Mesenchymal stem cell (in vitro differentiated cells and primary cell): ENCODE results near the gene EDRF1.

Experiments
- DNase-seq: peaks from one replicate; pipeline ENCODE4 v3.0.0-alpha.2; 2013
- H2AFZ ChIP-seq: one replicate; pipeline ENCODE4 v1.6.1; 2013; ENCODE audit warnings: low read depth, mild to moderate bottlenecking, control low read depth, inconsistent platforms, low read length, moderate library complexity
- H2AK5ac ChIP-seq: 2 replicates; pipeline ENCODE4 v1.6.1; 2013; ENCODE audit warnings: low read length, moderate library complexity, mild to moderate bottlenecking, inconsistent platforms; ENCODE audit not compliant: severe bottlenecking
- H2BK120ac ChIP-seq: one replicate; pipeline ENCODE4 v1.6.1; 2013; ENCODE audit warnings: low read depth, mild to moderate bottlenecking, inconsistent platforms, low read length, moderate library complexity
- H2BK12ac ChIP-seq, 2 experiments: one replicate each; pipeline ENCODE4 v1.6.1; 2013; ENCODE audit warnings: inconsistent platforms in 2 of 2, low read length in 2 of 2, mild to moderate bottlenecking in 2 of 2, moderate library complexity in 2 of 2, control low read depth in 1 of 2
- H2BK15ac ChIP-seq: one replicate; pipeline ENCODE4 v1.6.1; 2013; ENCODE audit warnings: mild to moderate bottlenecking, low read depth, inconsistent platforms; ENCODE audit not compliant: poor library complexity, severe bottlenecking
- H2BK5ac ChIP-seq: 2 replicates; pipeline ENCODE4 v1.6.1; 2013; ENCODE audit warnings: low read depth, mild to moderate bottlenecking, low read length, control low read depth, inconsistent platforms; ENCODE audit not compliant: poor library complexity, severe bottlenecking
- H3K14ac ChIP-seq, 2 experiments: one replicate each; pipeline ENCODE4 v1.6.1; 2013; ENCODE audit warnings: inconsistent platforms in 2 of 2, low read length in 2 of 2, control low read depth in 1 of 2, mild to moderate bottlenecking in 1 of 2, moderate library complexity in 1 of 2
- H3K18ac ChIP-seq, 2 experiments: one replicate each; pipeline ENCODE4 v1.6.1; 2013; ENCODE audit warnings: inconsistent platforms in 2 of 2, low read length in 2 of 2, control low read depth in 1 of 2, low read depth in 1 of 2, mild to moderate bottlenecking in 1 of 2
- H3K23ac ChIP-seq, 2 experiments: one replicate each; pipeline ENCODE4 v1.6.1; 2013; ENCODE audit warnings: inconsistent platforms in 2 of 2, low read length in 2 of 2, mild to moderate bottlenecking in 2 of 2, moderate library complexity in 2 of 2, control low read depth in 1 of 2
- H3K27ac ChIP-seq: 2 replicates; pipeline ENCODE4 v1.5.1; 2013; ENCODE audit warnings: mild to moderate bottlenecking, moderate library complexity, low read length, control low read depth, inconsistent platforms; ENCODE audit not compliant: poor library complexity, severe bottlenecking
- H3K27me3 ChIP-seq, 2 experiments: 2 replicates each; pipeline versions ENCODE4 v1.6.1 to v1.7.0; 2013; ENCODE audit warnings: low read length in 2 of 2, mild to moderate bottlenecking in 2 of 2, moderate library complexity in 2 of 2, control low read depth in 1 of 2, inconsistent platforms in 1 of 2; ENCODE audit not compliant: control insufficient read depth in 1 of 2, insufficient read depth in 1 of 2
- H3K36me3 ChIP-seq, 2 experiments: 2 replicates each; pipeline versions ENCODE4 v1.6.1 to v1.7.0; 2013; ENCODE audit warnings: low read length in 2 of 2, control low read depth in 1 of 2, inconsistent platforms in 1 of 2, low read depth in 1 of 2, mild to moderate bottlenecking in 1 of 2; ENCODE audit not compliant: insufficient read depth in 2 of 2, control insufficient read depth in 1 of 2
- H3K4ac ChIP-seq, 2 experiments: one replicate each; pipeline ENCODE4 v1.6.1; 2013; ENCODE audit warnings: inconsistent platforms in 2 of 2, low read length in 2 of 2, mild to moderate bottlenecking in 2 of 2, moderate library complexity in 2 of 2, control low read depth in 1 of 2, low read depth in 1 of 2
- H3K4me1 ChIP-seq: 2 replicates; pipeline ENCODE4 v1.6.1; 2013; ENCODE audit warnings: low read depth, low read length, control low read depth; ENCODE audit not compliant: control insufficient read depth, insufficient read depth
- H3K4me2 ChIP-seq: 2 replicates; pipeline ENCODE4 v1.6.1; 2013; ENCODE audit warnings: low read length, mild to moderate bottlenecking, inconsistent platforms; ENCODE audit not compliant: poor library complexity, severe bottlenecking
- H3K4me3 ChIP-seq, 2 experiments: 2 replicates each; pipeline versions ENCODE4 v1.5.1 to v1.7.0; 2013; ENCODE audit warnings: low read length in 2 of 2, mild to moderate bottlenecking in 2 of 2, control low read depth in 1 of 2, low read depth in 1 of 2; ENCODE audit not compliant: insufficient read depth in 1 of 2
- H3K79me1 ChIP-seq: replicated peaks from 2 replicates; pipeline ENCODE4 v1.6.1; 2013; ENCODE audit warnings: mild to moderate bottlenecking, control low read depth, low read length, inconsistent platforms; ENCODE audit not compliant: poor library complexity, severe bottlenecking
- H3K9ac ChIP-seq: 2 replicates; pipeline ENCODE4 v1.7.0; 2013; ENCODE audit warnings: mild to moderate bottlenecking, low read length, moderate library complexity
- H3K9me3 ChIP-seq: 2 replicates; pipeline ENCODE4 v1.7.0; 2013; ENCODE audit warnings: mild to moderate bottlenecking, low read length; ENCODE audit not compliant: control insufficient read depth
- H4K8ac ChIP-seq: one replicate; pipeline ENCODE4 v1.6.1; 2013; ENCODE audit warnings: inconsistent platforms, mild to moderate bottlenecking, low read length, moderate library complexity
- H4K91ac ChIP-seq: one replicate; pipeline ENCODE4 v1.6.1; 2013; ENCODE audit warnings: mild to moderate bottlenecking, low read length, inconsistent platforms
- WGBS: methylation state at CpG from one replicate; pipeline ENCODE4 v1.1.7; 2013; ENCODE audit warnings: mixed read lengths; 5-methylcytosine and 5-hydroxymethylcytosine counted together

The EDRF1 gene

DNA sequence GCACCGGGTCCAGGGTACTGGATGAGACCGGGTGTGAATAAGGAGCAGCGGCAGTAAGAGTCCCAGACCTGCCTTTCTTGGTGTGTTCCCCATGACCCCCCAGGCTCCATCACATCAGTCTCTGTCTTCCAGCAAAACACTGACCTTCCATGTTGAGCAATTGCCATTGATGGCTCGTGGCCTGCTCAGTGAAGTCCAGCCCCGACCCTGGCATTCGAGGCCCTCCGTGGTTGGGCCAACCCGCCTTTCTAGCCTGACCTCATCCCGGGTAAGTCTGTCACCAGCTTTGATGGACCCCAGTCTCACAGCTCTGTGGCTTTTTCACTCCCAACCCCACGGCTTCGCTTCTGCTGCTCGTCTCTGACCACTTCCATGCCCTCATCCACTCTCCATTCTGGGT, 49.7 kb downstream of the EDRF1 start:
- no peaks in the 10 kb centered on the region for H3K27me3 ChIP-seq
- no peak overlapping the region for H3K14ac ChIP-seq
- no peak for DNase-seq
- H3K4me3 ChIP-seq, result no peak overlapping the region
- no peaks in the 10 kb centered on the region for H3K9me3 ChIP-seq
- no peak overlapping the region for H3K4ac ChIP-seq
- H3K36me3 ChIP-seq, result peaks cover 19 to 35% of the 10 kb centered on the region in 2 experiments
- H2AFZ ChIP-seq, result no peak overlapping the region
- H3K18ac ChIP-seq, result no peak overlapping the region
- no peak overlapping the region for H2BK12ac ChIP-seq
- peaks cover 2% of the 10 kb centered on the region for H3K79me1 ChIP-seq
- H3K23ac ChIP-seq, result no peak overlapping the region
- no peak overlapping the region for H3K4me2 ChIP-seq
- H4K91ac ChIP-seq, result no peak overlapping the region
- H3K4me1 ChIP-seq, result peaks cover 3% of the 10 kb centered on the region
- WGBS, result 95% methylated on average over 12 of the region's 12 CpGs
- H2BK5ac ChIP-seq, result no peak overlapping the region
- H3K9ac ChIP-seq, result no peak overlapping the region
- H3K27ac ChIP-seq, result no peak overlapping the region
- no peak overlapping the region for H2BK15ac ChIP-seq
- H4K8ac ChIP-seq, result no peak overlapping the region
- no peak overlapping the region for H2BK120ac ChIP-seq
- no peak overlapping the region for H2AK5ac ChIP-seq

DNA sequence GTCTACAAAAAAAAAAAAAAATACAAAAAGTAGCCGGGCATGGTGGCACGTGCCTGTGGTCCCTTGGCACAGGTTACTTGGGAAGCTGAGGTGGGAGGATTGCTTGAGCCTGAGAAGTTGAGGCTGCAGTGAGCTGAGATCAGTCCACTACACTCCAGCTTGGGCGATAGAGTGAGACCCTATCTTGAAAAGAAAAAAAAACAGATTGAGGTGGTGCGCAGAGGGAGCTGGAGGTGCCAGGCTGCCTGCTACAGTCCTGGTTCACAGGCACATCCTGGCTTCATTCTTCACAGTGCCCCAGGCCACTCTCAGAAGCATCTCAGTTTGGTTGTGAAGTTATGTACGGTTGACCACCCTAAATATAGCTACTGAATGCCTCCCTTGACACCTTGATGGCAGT, 51.3 kb downstream of the EDRF1 start:
- H3K4me3 ChIP-seq, result no peak overlapping the region
- DNase-seq, result no peak
- no peak overlapping the region for H3K23ac ChIP-seq
- H3K4me2 ChIP-seq, result no peak overlapping the region
- H3K4ac ChIP-seq, result no peak overlapping the region
- WGBS, result 98% methylated on average over 5 of the region's 5 CpGs
- H4K91ac ChIP-seq, result no peak overlapping the region
- H2BK120ac ChIP-seq, result no peak overlapping the region
- H3K4me1 ChIP-seq, result peaks cover 3% of the 10 kb centered on the region
- no peak overlapping the region for H3K9ac ChIP-seq
- H3K18ac ChIP-seq, result no peak overlapping the region
- no peaks in the 10 kb centered on the region for H3K9me3 ChIP-seq
- H2BK12ac ChIP-seq, result no peak overlapping the region
- no peak overlapping the region for H2BK15ac ChIP-seq
- no peak overlapping the region for H2BK5ac ChIP-seq
- no peak overlapping the region for H4K8ac ChIP-seq
- peaks cover 10 to 19% of the 10 kb centered on the region in 2 experiments for H3K36me3 ChIP-seq
- H2AFZ ChIP-seq, result no peak overlapping the region
- peaks cover 2 to 5% of the 10 kb centered on the region in 2 experiments for H3K27me3 ChIP-seq
- no peaks in the 10 kb centered on the region for H3K79me1 ChIP-seq
- H3K14ac ChIP-seq, result no peak overlapping the region
- no peak overlapping the region for H2AK5ac ChIP-seq
- H3K27ac ChIP-seq, result no peak overlapping the region

DNA sequence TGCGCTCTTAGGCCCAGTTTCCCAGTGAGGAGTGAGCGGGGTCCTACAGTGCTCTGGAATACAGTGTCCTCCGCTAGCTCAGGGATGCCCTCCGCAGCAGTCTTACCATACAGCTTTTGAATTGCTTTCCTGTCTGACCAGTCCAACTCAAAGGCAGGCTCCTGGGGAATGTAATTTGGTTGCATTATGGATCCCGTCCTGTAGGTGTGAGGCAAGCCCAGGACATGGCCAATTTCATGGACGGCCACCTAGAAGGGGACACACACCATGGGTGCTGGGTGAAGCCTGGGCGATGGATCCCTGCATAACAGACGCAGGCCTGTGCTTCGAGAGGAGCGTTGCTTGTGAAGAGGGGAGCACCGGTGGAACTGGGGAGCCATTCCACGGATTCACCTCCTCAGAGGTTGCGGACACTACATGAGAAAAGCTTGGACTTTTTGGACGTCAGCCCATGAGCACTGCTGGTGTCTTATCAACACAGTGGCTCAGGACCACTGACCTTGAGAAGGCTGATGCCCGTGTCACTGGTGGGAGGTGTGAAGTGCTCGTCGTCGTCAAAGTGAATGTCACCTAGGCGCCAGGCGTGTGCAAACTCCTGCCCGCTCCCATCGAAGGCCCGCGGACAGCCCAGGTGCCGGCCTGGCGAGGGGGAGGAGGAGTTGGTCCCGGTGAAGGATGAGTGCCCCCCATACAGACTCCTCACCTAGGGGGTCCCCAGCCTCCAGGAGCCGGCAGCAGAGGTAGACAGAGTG, 52.8 kb downstream of the EDRF1 start:
- H3K4me1 ChIP-seq, result peaks cover 3% of the 10 kb centered on the region
- H2AK5ac ChIP-seq, result no peak overlapping the region
- no peak overlapping the region for H3K23ac ChIP-seq
- H3K27me3 ChIP-seq, result peaks cover 5 to 9% of the 10 kb centered on the region in 2 experiments
- no peak overlapping the region for H3K4me2 ChIP-seq
- H4K8ac ChIP-seq, result no peak overlapping the region
- H3K18ac ChIP-seq, result no peak overlapping the region
- H3K9me3 ChIP-seq, result no peaks in the 10 kb centered on the region
- H2BK15ac ChIP-seq, result no peak overlapping the region
- H3K9ac ChIP-seq, result no peak overlapping the region
- H2BK120ac ChIP-seq, result no peak overlapping the region
- H3K4me3 ChIP-seq, result no peak overlapping the region
- H3K36me3 ChIP-seq, result peaks cover 6 to 11% of the 10 kb centered on the region in 2 experiments
- no peak overlapping the region for H2BK5ac ChIP-seq
- H3K14ac ChIP-seq, result no peak overlapping the region
- H3K27ac ChIP-seq, result no peak overlapping the region
- no peak overlapping the region for H4K91ac ChIP-seq
- H3K79me1 ChIP-seq, result no peaks in the 10 kb centered on the region
- H3K4ac ChIP-seq, result no peak overlapping the region
- H2AFZ ChIP-seq, result no peak overlapping the region
- WGBS, result 87% methylated on average over 21 of the region's 28 CpGs
- H2BK12ac ChIP-seq, result no peak overlapping the region
- no peak for DNase-seq

DNA sequence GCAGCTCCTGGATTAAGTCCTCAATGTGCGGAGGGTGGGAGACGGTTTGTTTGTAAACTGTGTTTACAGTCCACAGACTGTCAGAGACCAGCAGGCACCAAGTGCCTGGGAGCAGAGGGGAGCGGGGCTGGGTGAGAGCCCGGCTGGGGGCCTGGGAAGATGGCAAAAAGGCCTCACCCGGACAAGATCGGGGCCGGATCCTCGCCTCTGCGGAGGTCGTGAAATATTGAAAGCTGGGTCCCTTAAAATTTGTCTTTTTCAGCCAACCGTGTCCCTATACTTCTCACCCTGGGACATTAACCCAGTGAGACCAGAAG, 53.3 kb downstream of the EDRF1 start:
- no peak overlapping the region for H4K91ac ChIP-seq
- WGBS, result 93% methylated on average over 11 of the region's 11 CpGs
- H3K9ac ChIP-seq, result no peak overlapping the region

More for the DNA sequence above, 53.3 kb downstream of the EDRF1 start:
- Histone ChIP-seq H2BK12ac (no peak overlapping the region), H2AK5ac (no peak overlapping the region), H3K14ac (no peak overlapping the region), H3K79me1 (no peaks in the 10 kb centered on the region), H3K9me3 (no peaks in the 10 kb centered on the region), H3K18ac (no peak overlapping the region), H2AFZ (no peak overlapping the region), H2BK120ac (no peak overlapping the region), H3K36me3 (peaks cover 6% of the 10 kb centered on the region in 2 experiments), H3K4me2 (no peak overlapping the region), H2BK15ac (no peak overlapping the region), H3K27ac (no peak overlapping the region), H4K8ac (no peak overlapping the region), H3K27me3 (peaks cover 10 to 13% of the 10 kb centered on the region in 2 experiments), H2BK5ac (no peak overlapping the region), H3K4me3 (no peak overlapping the region), H3K23ac (no peak overlapping the region), H3K4ac (no peak overlapping the region), H3K4me1 (peaks cover 3% of the 10 kb centered on the region)
- DNase-seq, result no peak
